GM18499 (cell line): Measurements from ENCODE around the gene RFC5.
"Not testable (repeated sequence)": the region's sequence is repeated elsewhere in the genome, so short reads cannot be mapped to it uniquely, and the experiment has no call there.

Experiments
- ATAC-seq: cut with Tn5 transposase; IDR thresholded peaks from one replicate; pipeline ENCODE4 v1.9.1; 2021; ENCODE audit warnings: moderate number of reproducible peaks; ENCODE audit not compliant: insufficient read depth, unreplicated experiment

The RFC5 gene

GRCh38 chr12:118016424-118017264, at the start of gene RFC5:
Gene RFC5, plus strand, starts transcription at chr12:118016703. Its CDS starts 125 bp downstream, at chr12:118016828.
- peak; percentile 92 for ATAC-seq

- no peak for ATAC-seq
These were observed 49.5 kb upstream of the RFC5 start for GRCh38 chr12:117967043-117967442.

- ATAC-seq: no peak
These were observed 49.0 kb upstream of the RFC5 start for GRCh38 chr12:117967512-117967911.

GRCh38 chr12:117968151-117968789, 48.2 kb upstream of the RFC5 start:
- no peak for ATAC-seq

GRCh38 chr12:117968826-117969659, 47.5 kb upstream of the RFC5 start, which contains the start of gene KSR2:
Gene KSR2, minus strand, starts transcription at chr12:117968990. Its CDS starts 735 bp downstream, at chr12:117968255.
- ATAC-seq: no peak

- ATAC-seq: no peak
These were observed 46.2 kb upstream of the RFC5 start for GRCh38 chr12:117970334-117970733.

- ATAC-seq: no peak
These were observed 44.2 kb upstream of the RFC5 start for GRCh38 chr12:117972301-117972700.

GRCh38 chr12:117975006-117975405, 41.5 kb upstream of the RFC5 start:
- no peak for ATAC-seq

GRCh38 chr12:117977373-117977772, 39.1 kb upstream of the RFC5 start:
- no peak for ATAC-seq

- no peak for ATAC-seq
These were observed 35.9 kb upstream of the RFC5 start for GRCh38 chr12:117980616-117981015.

- no peak for ATAC-seq
These were observed 35.2 kb upstream of the RFC5 start for GRCh38 chr12:117981267-117981666.

- ATAC-seq: no peak
These were observed 31.3 kb upstream of the RFC5 start for GRCh38 chr12:117985182-117985581.

- no peak for ATAC-seq
These were observed 29.6 kb upstream of the RFC5 start for GRCh38 chr12:117986705-117987469.

GRCh38 chr12:117994551-117995438, 21.7 kb upstream of the RFC5 start:
- no peak for ATAC-seq

- ATAC-seq: no peak
These were observed 17.8 kb upstream of the RFC5 start for GRCh38 chr12:117998719-117999118.

- ATAC-seq: not testable (repeated sequence)
These were observed 16.7 kb upstream of the RFC5 start for GRCh38 chr12:117999806-118000205.

GRCh38 chr12:118010903-118011302, 5.6 kb upstream of the RFC5 start:
- no peak for ATAC-seq

- ATAC-seq: no peak
These were observed 5.1 kb upstream of the RFC5 start for GRCh38 chr12:118011377-118011776.

GRCh38 chr12:118011961-118012360, 4.5 kb upstream of the RFC5 start:
- no peak for ATAC-seq
